NCI-H187 (cell line): ENCODE measurements around the gene PHYH.
"Not testable (repeated sequence)": the region's sequence is repeated elsewhere in the genome, so short reads cannot be mapped to it uniquely, and the experiment has no call there.

Experiments used
- DNase-seq, 2 experiments: peaks; one replicate each; lab custom pipeline; 2025; lab: John Stamatoyannopoulos, UW

Gene PHYH

DNA sequence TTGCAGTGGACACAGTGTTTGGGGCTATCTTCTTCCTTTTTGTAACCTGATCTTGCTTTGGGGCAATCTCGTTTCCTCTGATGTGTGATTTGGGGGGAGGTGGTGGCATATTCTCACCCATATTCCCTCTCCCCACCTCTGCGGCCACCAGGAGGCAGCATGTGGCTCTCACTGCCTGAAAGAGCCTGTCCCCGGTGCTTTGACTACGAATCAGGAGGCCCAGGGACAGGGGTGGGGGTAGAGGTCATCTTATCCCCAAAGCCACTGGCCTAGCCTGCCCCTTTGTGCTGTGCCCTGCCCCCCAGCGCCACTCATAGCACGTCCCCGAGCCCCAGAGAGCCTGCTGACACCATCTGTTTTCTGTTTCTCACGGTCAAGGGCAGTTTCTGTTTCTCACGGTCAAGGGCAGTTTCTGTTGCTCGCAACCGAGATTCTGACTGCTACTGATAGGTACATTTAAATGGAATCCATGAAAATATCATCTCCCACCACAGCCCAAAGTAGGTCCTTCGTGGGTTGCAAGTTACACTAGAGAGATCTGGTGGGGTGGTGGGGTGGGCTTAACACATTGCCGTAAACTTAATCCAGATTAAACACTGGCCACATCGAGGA is 28.2 kb downstream of the PHYH start:
- no peak for DNase-seq

DNA sequence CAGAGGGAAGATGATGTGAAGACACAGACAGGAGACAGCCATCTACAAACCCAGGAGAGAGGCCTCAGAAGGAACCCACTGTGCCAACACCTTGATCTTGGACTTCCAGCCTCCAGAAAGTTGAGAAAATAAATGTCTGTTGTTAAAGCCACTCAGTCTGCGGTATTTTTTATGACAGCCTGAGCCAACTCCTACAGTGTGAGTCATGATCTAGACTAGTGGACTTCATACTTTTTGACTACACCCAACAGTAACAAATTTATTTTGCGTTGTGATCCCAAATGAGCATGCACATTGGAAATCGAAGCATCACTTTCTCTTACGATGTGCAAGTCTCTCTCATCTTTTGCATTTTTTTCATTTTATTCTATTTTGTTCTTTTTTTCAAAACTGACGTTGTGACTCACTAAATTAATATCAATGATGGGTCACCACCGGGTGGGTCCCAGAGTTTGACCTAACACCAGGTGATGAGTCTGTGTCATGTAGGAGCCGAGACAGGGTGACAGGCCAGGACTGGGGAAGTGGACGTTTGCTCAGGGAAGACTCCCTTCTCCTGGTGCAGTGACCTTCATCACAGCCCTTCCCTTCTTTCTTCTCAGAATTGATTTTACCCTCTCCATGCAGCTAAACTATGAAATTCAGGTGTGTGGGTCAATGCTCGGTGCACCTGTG is 28.9 kb downstream of the PHYH start:
- no peak for DNase-seq

- no peak for DNase-seq
These were observed 31.0 kb downstream of the PHYH start for GRCh38 chr10:13268841-13269240.

- DNase-seq: no peak
These were observed 31.6 kb downstream of the PHYH start for GRCh38 chr10:13268310-13268709.

- no peak for DNase-seq
These were observed 36.3 kb downstream of the PHYH start for GRCh38 chr10:13263591-13263990.

DNA sequence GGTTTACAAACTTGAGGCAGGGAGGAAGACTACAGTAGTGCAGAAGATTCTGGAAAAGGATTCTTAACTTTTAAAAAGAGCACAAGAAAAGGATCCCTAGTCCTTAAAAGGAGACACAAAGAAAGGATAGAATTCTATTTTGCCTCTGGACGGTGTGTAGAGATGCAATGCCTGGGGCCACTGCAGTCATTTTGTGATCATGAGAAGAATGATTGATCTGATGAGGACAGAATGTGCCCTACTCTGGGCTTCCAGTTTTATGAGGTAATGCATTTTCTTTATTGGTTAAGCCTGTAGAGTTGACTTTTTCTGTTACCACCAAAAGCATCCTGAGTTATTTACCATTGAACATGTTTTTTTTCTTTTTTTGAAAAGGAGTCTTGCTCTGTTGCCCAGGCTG is 37.4 kb downstream of the PHYH start:
- no peak for DNase-seq

DNA sequence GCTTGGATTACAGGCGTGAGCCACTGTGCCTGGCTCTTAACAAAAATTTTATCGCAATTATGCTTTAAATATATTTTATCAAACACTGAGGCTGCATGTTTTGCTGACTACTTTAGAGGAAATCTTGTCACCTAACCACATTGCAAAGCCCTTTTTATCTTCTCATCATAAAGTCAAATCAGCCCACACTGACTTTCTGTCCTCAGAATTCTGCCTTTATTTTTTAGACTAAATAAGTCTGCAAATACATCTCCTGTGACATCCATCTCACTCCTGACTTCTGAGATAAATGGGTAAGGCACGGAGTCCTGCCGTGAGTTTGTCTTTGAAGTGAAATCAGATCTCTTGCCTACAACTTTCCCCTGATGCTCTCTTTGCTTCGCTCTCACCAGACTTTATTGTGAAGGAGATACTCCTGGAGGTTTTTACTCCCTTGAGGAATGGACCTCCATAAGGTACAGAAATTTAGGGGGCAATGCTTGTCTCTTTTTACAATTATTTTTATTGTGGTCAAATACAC is 42.2 kb downstream of the PHYH start:
- no peak for DNase-seq

DNA sequence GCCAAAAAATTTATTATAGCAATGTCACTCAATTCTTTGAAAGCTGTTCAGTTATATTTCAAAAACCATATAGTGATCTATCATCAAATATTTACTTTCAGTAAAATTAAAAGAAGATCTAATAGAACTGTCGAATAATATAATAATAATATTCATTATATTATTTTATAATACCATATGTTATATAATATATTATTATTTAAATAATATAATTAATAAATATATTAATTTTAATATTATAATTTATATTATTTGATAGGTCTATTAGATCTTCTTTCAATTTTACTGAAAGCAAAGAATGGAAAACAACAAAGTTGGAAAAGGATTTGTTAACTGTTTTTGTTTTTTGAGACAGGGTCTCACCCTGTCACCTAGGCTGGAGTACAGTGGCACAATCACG is 43.2 kb downstream of the PHYH start:
- no peak for DNase-seq

- no peak for DNase-seq
These were observed 46.1 kb downstream of the PHYH start for GRCh38 chr10:13253726-13254125.

- no peak for DNase-seq
These were observed 52.1 kb downstream of the PHYH start for GRCh38 chr10:13247784-13248183.

DNA sequence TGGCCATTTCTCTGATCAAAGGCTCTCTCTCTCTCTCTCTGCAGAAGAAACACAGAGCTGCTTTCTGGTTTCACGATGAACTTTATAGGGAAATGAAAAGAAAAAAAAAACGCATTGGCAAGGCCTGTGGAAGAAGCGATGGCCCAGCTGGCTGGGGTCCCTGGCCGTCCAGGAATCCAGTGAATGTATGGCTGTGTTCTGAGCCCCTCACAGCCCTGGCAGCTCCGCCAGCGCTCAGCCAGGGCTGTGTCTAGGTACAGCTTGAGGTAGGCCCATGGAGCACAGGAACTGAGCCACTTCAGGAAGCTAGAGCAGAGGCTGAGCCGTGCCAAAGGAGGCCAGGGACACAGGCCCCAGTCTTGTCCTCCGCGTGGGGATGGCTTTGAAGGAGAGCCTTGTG is 52.6 kb downstream of the PHYH start:
- DNase-seq: no peak

DNA sequence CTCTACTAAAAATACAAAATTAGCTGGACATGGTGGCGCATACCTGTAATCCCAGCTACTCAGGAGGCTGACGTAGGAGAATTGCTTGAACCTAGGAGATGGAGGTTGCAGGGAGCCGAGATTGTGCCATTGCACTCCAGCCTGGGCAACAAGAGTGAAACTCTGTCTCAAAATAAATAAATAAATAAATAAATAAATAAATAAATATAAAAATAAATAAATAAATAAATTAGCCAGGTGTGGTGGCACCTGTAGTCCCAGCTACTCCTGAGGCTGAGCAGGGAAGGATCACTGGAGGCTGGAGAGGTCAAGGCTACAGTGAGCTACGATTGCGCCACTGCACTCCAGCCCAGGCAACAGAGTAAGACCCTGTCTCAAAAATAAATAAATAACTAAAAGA is 57.6 kb downstream of the PHYH start:
- DNase-seq: not testable (repeated sequence)

- no peak for DNase-seq
These were observed 58.3 kb downstream of the PHYH start for GRCh38 chr10:13241613-13242012.

DNA sequence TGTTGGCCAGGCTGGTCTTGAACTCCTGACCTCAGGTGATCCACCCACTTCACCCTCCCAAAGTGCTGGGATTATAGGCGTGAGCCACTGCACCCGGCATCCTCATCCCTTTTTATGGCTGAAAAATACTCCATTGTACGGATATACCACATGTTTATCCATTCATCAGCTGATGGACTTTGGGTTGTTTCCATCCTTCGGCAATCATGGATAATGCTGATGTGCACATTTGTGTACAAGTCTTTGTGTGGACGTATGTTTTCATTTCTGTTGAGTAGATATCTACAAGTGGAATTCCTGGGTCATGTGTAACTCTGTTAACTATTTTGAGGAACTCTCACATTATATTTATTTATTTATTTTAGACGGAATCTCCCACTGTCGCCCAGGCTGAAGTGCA is 59.9 kb downstream of the PHYH start:
- no peak for DNase-seq

GRCh38 chr10:13238271-13239077 is 61.4 kb downstream of the PHYH start:
- DNase-seq: no peak

DNA sequence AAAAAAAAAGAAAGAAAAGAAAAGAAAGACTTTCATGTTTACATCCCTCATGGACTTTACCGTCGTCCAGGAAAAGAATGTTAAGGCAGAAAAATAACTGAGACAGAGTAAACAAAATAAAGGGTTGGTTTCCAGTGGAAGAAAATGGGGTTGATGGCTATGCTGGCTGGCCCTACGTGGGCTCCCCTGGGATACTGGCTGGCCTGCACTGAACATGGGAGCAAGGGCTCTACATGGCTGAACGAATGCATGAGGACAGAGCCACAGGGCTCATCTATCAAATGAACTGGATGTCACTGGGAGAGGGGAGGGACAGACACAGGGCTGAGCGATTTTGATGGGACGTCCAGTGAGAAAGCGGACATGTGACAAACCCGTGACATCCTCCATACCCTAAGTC is 63.2 kb downstream of the PHYH start:
- no peak for DNase-seq

GRCh38 chr10:13234736-13235135 is 65.1 kb downstream of the PHYH start:
- not testable (repeated sequence) for DNase-seq

- DNase-seq: no peak
These were observed 65.7 kb downstream of the PHYH start, which contains the start of gene UCMA for GRCh38 chr10:13234172-13234571. Gene UCMA, minus strand, starts transcription at chr10:13234374. Its CDS starts 116 bp downstream, at chr10:13234258.

GRCh38 chr10:13233358-13233757 is 66.5 kb downstream of the PHYH start:
- DNase-seq: no peak

DNA sequence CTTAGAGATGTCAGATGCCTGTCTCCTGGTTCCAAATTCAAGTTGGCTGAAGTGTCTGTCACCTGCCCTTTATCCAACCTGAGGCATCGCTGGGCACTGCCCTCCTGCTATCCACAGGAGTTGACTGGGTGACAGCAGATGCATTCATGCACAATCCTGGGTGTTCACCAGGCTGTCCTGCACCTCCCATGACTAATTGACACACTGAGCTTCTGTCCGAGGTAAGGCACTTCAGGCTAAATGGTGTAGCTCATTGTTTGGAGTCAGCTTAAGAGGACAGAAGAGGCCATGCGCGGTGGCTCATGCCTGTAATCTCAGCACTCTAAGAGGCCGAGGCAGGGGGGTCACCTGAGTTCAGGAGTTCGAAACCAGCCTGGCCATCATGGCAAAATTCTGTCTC is 68.1 kb downstream of the PHYH start:
- no peak for DNase-seq

DNA sequence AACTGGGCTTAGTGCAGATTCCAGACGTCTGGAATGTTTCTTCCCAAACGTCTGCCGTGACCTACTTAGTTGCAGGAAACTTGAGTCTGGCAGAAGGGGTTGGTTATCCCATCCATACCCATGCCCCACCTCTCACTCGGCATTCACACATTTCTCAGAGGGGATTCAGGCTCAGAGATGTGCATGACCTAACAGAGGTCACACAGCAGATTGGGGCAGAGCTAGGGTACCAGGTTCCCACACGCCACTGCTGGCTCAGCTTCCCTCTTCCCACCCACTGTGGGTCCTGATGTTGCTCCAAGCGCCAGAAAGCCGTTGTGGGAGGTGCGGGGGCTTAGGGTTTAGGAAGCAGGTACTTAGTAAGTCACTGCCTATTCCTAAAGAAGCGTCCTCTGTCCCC is 68.7 kb downstream of the PHYH start:
- DNase-seq: no peak
